WERI-Rb-1 (cell line): ENCODE results near the gene CCDC158.

ENCODE experiments used
- DNase-seq: peaks from one replicate; pipeline ENCODE4 v3.0.0-alpha.2; 2020
- H3K27ac ChIP-seq: fragments of 250-450 bp; sonication (Bioruptor Pico); 2 replicates; pipeline ENCODE4 v1.5.1; 2020; ENCODE audit warnings: mild to moderate bottlenecking, moderate library complexity
- H3K27me3 ChIP-seq: fragments of 250-450 bp; sonication (Bioruptor Pico); 2 replicates; pipeline ENCODE4 v1.5.1; 2021; ENCODE audit warnings: mild to moderate bottlenecking, low read depth, moderate library complexity; ENCODE audit not compliant: insufficient read depth, severe bottlenecking
- H3K36me3 ChIP-seq: fragments of 250-450 bp; sonication (Bioruptor Pico); 2 replicates; pipeline ENCODE4 v1.5.1; 2020; ENCODE audit warnings: mild to moderate bottlenecking, moderate library complexity
- H3K4me3 ChIP-seq: 2 replicates; pipeline ENCODE4 v1.5.1; 2011; ENCODE audit warnings: low read depth, mild to moderate bottlenecking, control low read depth, low read length
- H3K9me3 ChIP-seq: fragments of 250-450 bp; sonication (Bioruptor Pico); 2 replicates; pipeline ENCODE4 v1.5.1; 2021; ENCODE audit warnings: mild to moderate bottlenecking, moderate library complexity; ENCODE audit not compliant: severe bottlenecking
- CTCF ChIP-seq: IDR thresholded peaks from 2 replicates; pipeline ENCODE4 v1.5.1; 2011; ENCODE audit warnings: low read depth, mild to moderate bottlenecking, control low read depth, inconsistent platforms, low read length

Gene CCDC158

GRCh38 chr4:76354517-76355473 lies 66.1 kb downstream of the CCDC158 start:
- no peak for DNase-seq
- no peak overlapping the region for H3K4me3 ChIP-seq
- H3K36me3 ChIP-seq = no peaks in the 10 kb centered on the region
- H3K27me3 ChIP-seq = no peaks in the 10 kb centered on the region
- no peak for TF ChIP-seq CTCF
- H3K9me3 ChIP-seq = no peaks in the 10 kb centered on the region
- H3K27ac ChIP-seq = no peak overlapping the region

- Histone ChIP-seq H3K9me3 (peaks cover 4% of the 10 kb centered on the region), H3K4me3 (no peak overlapping the region), H3K27me3 (no peaks in the 10 kb centered on the region), H3K36me3 (no peaks in the 10 kb centered on the region), H3K27ac (no peak overlapping the region)
- no peak for TF ChIP-seq CTCF
- DNase-seq = no peak
Observed at GRCh38 chr4:76342803-76343202, 78.1 kb downstream of the CCDC158 start.

DNA sequence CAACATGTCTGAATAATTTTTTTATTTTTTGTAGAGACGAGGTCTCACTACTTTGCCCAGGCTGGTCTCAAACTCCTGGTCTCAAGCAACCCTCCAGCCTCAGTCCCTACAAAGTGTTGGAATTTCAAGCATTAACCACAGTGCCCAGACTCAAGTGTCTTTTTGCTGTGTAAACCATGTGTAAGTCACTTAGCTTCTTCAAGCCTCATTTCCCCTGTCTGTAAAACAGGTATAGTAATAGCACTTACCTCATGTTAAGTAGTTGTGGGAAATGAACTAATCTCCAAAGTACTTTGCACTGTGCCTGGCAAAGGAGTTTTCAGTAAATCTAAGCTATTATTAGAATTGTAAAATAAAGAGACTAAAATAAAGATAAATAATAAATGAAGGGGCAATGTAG lies 78.8 kb downstream of the CCDC158 start:
- no peak for DNase-seq
- H3K4me3 ChIP-seq = no peak overlapping the region
- no peaks in the 10 kb centered on the region for H3K36me3 ChIP-seq
- no peak overlapping the region for H3K27ac ChIP-seq
- H3K27me3 ChIP-seq = no peaks in the 10 kb centered on the region
- peaks cover 2% of the 10 kb centered on the region for H3K9me3 ChIP-seq
- no peak for TF ChIP-seq CTCF

DNA sequence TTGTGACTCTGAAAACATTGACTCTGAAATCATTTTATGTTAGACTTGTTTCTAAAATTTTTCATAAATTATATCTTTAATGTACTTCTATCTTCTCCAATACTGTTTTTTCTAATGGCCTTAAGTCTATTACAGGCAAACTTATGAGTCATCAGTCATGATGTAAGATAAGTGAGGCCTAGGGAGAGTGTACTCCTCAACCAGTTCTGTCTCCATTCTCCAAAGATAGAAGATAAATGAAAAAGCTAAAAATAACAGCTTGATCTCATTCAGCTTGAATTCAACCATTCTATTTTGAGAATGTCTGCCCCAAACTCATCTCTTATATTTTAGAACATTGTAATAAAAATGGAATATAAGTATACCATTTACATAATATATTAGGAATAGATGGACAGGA lies 79.9 kb downstream of the CCDC158 start:
- DNase-seq = no peak
- H3K27ac ChIP-seq = no peak overlapping the region
- H3K36me3 ChIP-seq = no peaks in the 10 kb centered on the region
- no peaks in the 10 kb centered on the region for H3K27me3 ChIP-seq
- H3K4me3 ChIP-seq = no peak overlapping the region
- no peak for TF ChIP-seq CTCF
- no peaks in the 10 kb centered on the region for H3K9me3 ChIP-seq

- Histone ChIP-seq H3K4me3 (no peak overlapping the region), H3K27me3 (no peaks in the 10 kb centered on the region), H3K27ac (no peak overlapping the region), H3K9me3 (no peaks in the 10 kb centered on the region), H3K36me3 (no peaks in the 10 kb centered on the region)
- DNase-seq = no peak
- TF ChIP-seq CTCF = no peak
Observed at GRCh38 chr4:76339364-76339763, 81.6 kb downstream of the CCDC158 start.
